Endothelial cell of umbilical vein (primary cell): Measurements from ENCODE around the gene RD3L.

Experiments
- CTCF ChIP-seq, 2 donors: IDR thresholded peaks; 1 replicate in 1 of 2; 2 replicates in 1 of 2; pipeline ENCODE4 v1.5.1; 2011; ENCODE audit warnings: low read length in 2 of 2, mild to moderate bottlenecking in 2 of 2, moderate library complexity in 2 of 2, control low read depth in 1 of 2, inconsistent platforms in 1 of 2, low read depth in 1 of 2; ENCODE audit not compliant: insufficient read depth in 1 of 2; ENCODE audit errors: extremely low read depth in 1 of 2
- EZH2 ChIP-seq: IDR thresholded peaks from 2 replicates; pipeline ENCODE4 v1.6.1; 2012; ENCODE audit warnings: borderline replicate concordance, low read depth, mild to moderate bottlenecking, moderate library complexity, low read length, inconsistent platforms; ENCODE audit not compliant: severe bottlenecking

- TF ChIP-seq EZH2 (no peak), CTCF (IDR thresholded peaks at IDR 0.05; ENCODE audit: extremely low read depth in 1 of 2, insufficient read depth in 1 of 2, low read depth in 1 of 2, low read length in 2 of 2) (peak; percentile 30 to 60)
Measured at GRCh38 chr14:103905842-103906456, 36.4 kb downstream of the RD3L start.
